Epithelial cell of esophagus (primary cell): ENCODE results near the gene NFATC1.

ENCODE experiments used
- DNase-seq: peaks from one replicate; pipeline ENCODE4 v3.0.0; 2010; ENCODE audit warnings: low read depth
- H3K4me3 ChIP-seq: 2 replicates; pipeline ENCODE4 v1.5.1; 2011; ENCODE audit warnings: mild to moderate bottlenecking, low read length, control low read depth
- CTCF ChIP-seq: IDR thresholded peaks from 2 replicates; pipeline ENCODE4 v1.5.1; 2011; ENCODE audit warnings: low read depth, mild to moderate bottlenecking, low read length, control low read depth, inconsistent platforms; ENCODE audit not compliant: insufficient read depth; ENCODE audit errors: missing control alignments

NFATC1 gene

GRCh38 chr18:79442508-79443221, 46.9 kb downstream of the NFATC1 start:
- no peak overlapping the region for H3K4me3 ChIP-seq
- no peak for DNase-seq
- TF ChIP-seq CTCF: no peak

- TF ChIP-seq CTCF: no peak
- DNase-seq: no peak
- H3K4me3 ChIP-seq: no peak overlapping the region
These were observed 49.5 kb downstream of the NFATC1 start for GRCh38 chr18:79445221-79445620.

- DNase-seq: no peak
- TF ChIP-seq CTCF: no peak
- H3K4me3 ChIP-seq: no peak overlapping the region
These were observed 50.2 kb downstream of the NFATC1 start for GRCh38 chr18:79445696-79446561.

GRCh38 chr18:79446931-79447330, 51.2 kb downstream of the NFATC1 start:
- no peak for TF ChIP-seq CTCF
- no peak overlapping the region for H3K4me3 ChIP-seq
- no peak for DNase-seq

- TF ChIP-seq CTCF: no peak
- DNase-seq: no peak
- H3K4me3 ChIP-seq: no peak overlapping the region
These were observed 52.1 kb downstream of the NFATC1 start for GRCh38 chr18:79447703-79448367.

- no peak for DNase-seq
- no peak overlapping the region for H3K4me3 ChIP-seq
- no peak for TF ChIP-seq CTCF
These were observed 52.9 kb downstream of the NFATC1 start for GRCh38 chr18:79448621-79449020.
